ENCODE data around the gene METTL21A. TPM values are rescaled to one million over a fixed set of nuclear protein-coding genes. Genes with fewer than 3 reads are reported as not detected.

Gene METTL21A
- total and polyA plus RNA-seq, 2 of the 13 experiments (the other 11 are each of a cell fraction or from before 2014, with no cell fraction given), result 42.4 to 61.2 TPM

GRCh38 chr2:207601774-207602173 lies 23.4 kb downstream of the METTL21A start:
- Histone ChIP-seq H2AFZ (ENCODE audit: low read length) (no peak overlapping the region), H3K4me1 (ENCODE audit: insufficient read depth, low read length) (no peaks in the 10 kb centered on the region), H3K4me2 (ENCODE audit: low read depth, low read length) (no peak overlapping the region), H3K4me3 (replicated peaks in 1 of 3; ENCODE audit: insufficient read depth in 1 of 3, low read depth in 2 of 3, low read length in 3 of 3) (no peak overlapping the region), H3K27ac (ENCODE audit: extremely low read length, insufficient read depth, low read length) (no peak overlapping the region), H3K79me2 (ENCODE audit: insufficient read depth, low read length) (no peaks in the 10 kb centered on the region), H3K36me3 (replicated peaks in 1 of 2; ENCODE audit: control insufficient read depth in 1 of 2, insufficient read depth in 2 of 2, low read length in 2 of 2) (peaks cover 6 to 16% of the 10 kb centered on the region in 2 experiments), H3K9ac (ENCODE audit: insufficient read depth, low read depth, low read length) (no peak overlapping the region), H4K20me1 (ENCODE audit: insufficient read depth, low read length) (no peaks in the 10 kb centered on the region), H3K9me3 (ENCODE audit: low read length) (no peaks in the 10 kb centered on the region), H3K27me3 (ENCODE audit: control insufficient read depth in 1 of 2, insufficient read depth in 2 of 2, low read length in 2 of 2) (no peaks in the 10 kb centered on the region)
- in situ Hi-C loops (cut with HindIII; ENCODE audit: extremely low pct_ligation_motif_present, low pct_unique_long_range_greater_than_20kb) (no loop called here), intact Hi-C loops (cut with micrococcal nuclease; ENCODE audit: unreplicated experiment) (no loop called here)
- TF ChIP-seq JUNB (CRISPR knock-in tag; IDR thresholded peaks at IDR 0.05; ENCODE audit: borderline replicate concordance), result no peak
- ATAC-seq (no peak), DNase-seq (ENCODE audit: low spot score) (no peak), FAIRE-seq (no peak)
- no TSS peak for BruUV-seq (replicated peaks)
- ChIA-PET POLR2A (interaction anchor here (1.2 to 1.5 kb wide), 2 partner anchors 23 to 72 kb away, joined by 3 read pairs; partner anchors contain the start of genes CREB1 and METTL21A), CTCF (ENCODE audit: low intra/inter-chr PET ratio, low total read pairs) (no interaction called here)
- 98% methylated on average over 1 of the region's 1 CpG for WGBS (ENCODE audit: low lambda C conversion rate)

- ATAC-seq (no peak), FAIRE-seq (no peak), DNase-seq (ENCODE audit: low spot score) (no peak)
- BruUV-seq (replicated peaks), result no TSS peak
- TF ChIP-seq ZNF260 (CRISPR knock-in tag; IDR thresholded peaks at IDR 0.05; ENCODE audit: borderline replicate concordance, low read depth), result no peak
- TF ChIP-seq MIER3 (CRISPR knock-in tag; IDR thresholded peaks at IDR 0.05; ENCODE audit: borderline replicate concordance), result no peak
- TF ChIP-seq SOX5 (CRISPR knock-in tag; IDR thresholded peaks at IDR 0.05; ENCODE audit: borderline replicate concordance), result no peak
- Histone ChIP-seq H2AFZ (ENCODE audit: low read length) (no peak overlapping the region), H3K79me2 (ENCODE audit: insufficient read depth, low read length) (no peaks in the 10 kb centered on the region), H3K9me3 (ENCODE audit: low read length) (no peaks in the 10 kb centered on the region), H3K4me3 (replicated peaks in 1 of 3; ENCODE audit: insufficient read depth in 1 of 3, low read depth in 2 of 3, low read length in 3 of 3) (no peak overlapping the region), H3K4me2 (ENCODE audit: low read depth, low read length) (no peak overlapping the region), H3K36me3 (replicated peaks in 1 of 2; ENCODE audit: control insufficient read depth in 1 of 2, insufficient read depth in 2 of 2, low read length in 2 of 2) (peaks cover 10 to 22% of the 10 kb centered on the region in 2 experiments), H4K20me1 (ENCODE audit: insufficient read depth, low read length) (no peaks in the 10 kb centered on the region), H3K27me3 (ENCODE audit: control insufficient read depth in 1 of 2, insufficient read depth in 2 of 2, low read length in 2 of 2) (no peaks in the 10 kb centered on the region), H3K4me1 (ENCODE audit: insufficient read depth, low read length) (no peaks in the 10 kb centered on the region), H3K27ac (ENCODE audit: extremely low read length, insufficient read depth, low read length) (no peak overlapping the region), H3K9ac (ENCODE audit: insufficient read depth, low read depth, low read length) (no peak overlapping the region)
- in situ Hi-C loops (cut with HindIII; ENCODE audit: extremely low pct_ligation_motif_present, low pct_unique_long_range_greater_than_20kb) (no loop called here), intact Hi-C loops (cut with micrococcal nuclease; ENCODE audit: unreplicated experiment) (no loop called here)
- ChIA-PET CTCF (ENCODE audit: low intra/inter-chr PET ratio, low total read pairs) (no interaction called here), POLR2A (no interaction called here)
Measured at GRCh38 chr2:207600231-207600630, 25.0 kb downstream of the METTL21A start.

Data from HepG2 (cell line).